Panc1 (cell line): ENCODE data around the gene MAP4K4. TPM values are rescaled to one million over a fixed set of nuclear protein-coding genes. Genes with fewer than 3 reads are reported as not detected.
A peak's percentile ranks its signal among the peaks of the same experiment; 100 is the strongest.

Source experiments
- ATAC-seq: fragments of 200-7000 bp; cut with Tn5 transposase; 2 replicates; pipeline ENCODE4 v1.9.1; 2020; ENCODE audit warnings: mild to moderate bottlenecking, moderate library complexity
- BruUV-seq: library from RNA; stranded (reverse); fragments of 400-500 nt; replicated peaks from 2 replicates; lab custom pipeline; 2021; lab: Mats Ljungman, UMichigan
- CTCF ChIA-PET: fragments of 300-600 bp; sonication (Branson Sonifier 250); formaldehyde crosslinking; loops from one replicate; lab custom pipeline; 2022; ENCODE audit warnings: antibody characterized with exemption; lab: Charles Lee
- POLR2A ChIA-PET: fragments of 300-600 bp; sonication (Branson Sonifier 250); formaldehyde crosslinking; loops from one replicate; lab custom pipeline; 2022; ENCODE audit warnings: antibody characterized with exemption; lab: Charles Lee
- DNase-seq: peaks from one replicate; pipeline ENCODE4 v3.0.0-alpha.2; 2010; ENCODE audit warnings: low read depth, low spot score
- H3K27ac ChIP-seq: 2 replicates; pipeline ENCODE4 v1.5.1; 2011; ENCODE audit warnings: mild to moderate bottlenecking, low read length, inconsistent platforms
- H3K27me3 ChIP-seq: fragments of 200-500 bp; sonication (Bioruptor generic); 2 replicates; pipeline ENCODE4 v1.6.0; 2014; ENCODE audit warnings: low read length, inconsistent platforms; ENCODE audit not compliant: control insufficient read depth, insufficient read depth
- H3K36me3 ChIP-seq: fragments of 200-500 bp; sonication (Bioruptor generic); 2 replicates; pipeline ENCODE4 v1.5.1; 2014; ENCODE audit warnings: inconsistent platforms, mild to moderate bottlenecking, low read length, moderate library complexity; ENCODE audit not compliant: control insufficient read depth, insufficient read depth
- H3K4me1 ChIP-seq: 2 replicates; pipeline ENCODE4 v1.5.1; 2011; ENCODE audit warnings: inconsistent platforms, mild to moderate bottlenecking, low read length, moderate library complexity; ENCODE audit not compliant: control insufficient read depth, insufficient read depth
- H3K4me3 ChIP-seq, 2 experiments: 2 replicates each; pipeline ENCODE4 v1.5.1; 2011 to 2012; ENCODE audit warnings: low read depth in 2 of 2, low read length in 2 of 2, mild to moderate bottlenecking in 2 of 2, inconsistent platforms in 1 of 2, moderate library complexity in 1 of 2
- H3K9me3 ChIP-seq: fragments of 200-500 bp; sonication (Bioruptor generic); 2 replicates; pipeline ENCODE4 v1.5.1; 2014; ENCODE audit warnings: low read depth, mild to moderate bottlenecking, inconsistent platforms, low read length, moderate library complexity; ENCODE audit not compliant: control insufficient read depth, insufficient read depth
- CTCF ChIP-seq: fragments of 450-650 bp; IDR thresholded peaks from 2 replicates; pipeline ENCODE4 v1.5.1; 2017; ENCODE audit warnings: mild to moderate bottlenecking
- POLR2AphosphoS5 ChIP-seq: IDR thresholded peaks from 2 replicates; pipeline ENCODE4 v1.6.1; 2012; ENCODE audit warnings: mild to moderate bottlenecking, low read depth, low read length, moderate library complexity
- REST ChIP-seq, 2 experiments: IDR thresholded peaks; 2 replicates each; pipeline ENCODE4 v1.6.1; 2011 to 2012; ENCODE audit warnings: low read depth in 2 of 2, control low read depth in 1 of 2, low read length in 1 of 2, mild to moderate bottlenecking in 1 of 2, moderate library complexity in 1 of 2; ENCODE audit not compliant: insufficient read depth in 1 of 2
- SIN3A ChIP-seq: IDR thresholded peaks from 2 replicates; pipeline ENCODE4 v1.6.1; 2012; ENCODE audit warnings: low read depth, mild to moderate bottlenecking, low read length, moderate library complexity, borderline replicate concordance; ENCODE audit not compliant: insufficient read depth
- TCF7L2 ChIP-seq: IDR thresholded peaks from 2 replicates; pipeline ENCODE4 v1.6.1; 2011; ENCODE audit warnings: mild to moderate bottlenecking, low read depth, low read length, inconsistent platforms
- in situ Hi-C: cut with HindIII; loops from 2 replicates; pipeline ENCODE4 v1.10.0; 2016; ENCODE audit warnings: low sequenced_read_pairs, low pct_unique_long_range_greater_than_20kb
- intact Hi-C: fragments of 100-400 bp; cut with micrococcal nuclease; formaldehyde crosslinking; loops from one replicate; pipeline ENCODE4 v1.10.0; 2022; ENCODE audit not compliant: unreplicated experiment
- total RNA-seq: library from RNA; stranded (reverse); gene quantifications from one replicate; pipeline ENCODE4 v1.2.1, GENCODE V29; 2021; ENCODE audit not compliant: unreplicated experiment

MAP4K4 gene
- total RNA-seq, 1 experiment from 2014 or later, result 68.5 TPM

GRCh38 chr2:101750688-101751087, 53.2 kb downstream of the MAP4K4 start:
- intact Hi-C loops (no loop called here), in situ Hi-C loops (loop anchor here (5.0 kb wide), 1 partner anchor 33 kb away; no protein-coding TSS in a partner anchor)
- TF ChIP-seq POLR2AphosphoS5, result no peak
- no peak for TF ChIP-seq TCF7L2
- no peak for TF ChIP-seq REST (IDR thresholded peaks at IDR 0.05; ENCODE audit: insufficient read depth in 1 of 2, low read depth in 2 of 2, low read length in 1 of 2)
- TF ChIP-seq CTCF, result no peak
- no peak for TF ChIP-seq SIN3A
- ATAC-seq (no peak), DNase-seq (no peak)
- ChIA-PET POLR2A (no interaction called here), CTCF (no interaction called here)
- no peaks in the 10 kb centered on the region for H3K36me3 ChIP-seq
- BruUV-seq, result no TSS peak
- no peaks in the 10 kb centered on the region for H3K27me3 ChIP-seq
- peak overlapping the region; percentile 72 for H3K27ac ChIP-seq
- no peaks in the 10 kb centered on the region for H3K9me3 ChIP-seq
- H3K4me3 ChIP-seq, result no peak overlapping the region
- peaks cover 49% of the 10 kb centered on the region for H3K4me1 ChIP-seq

- ATAC-seq, result peak; percentile 44
- Histone ChIP-seq H3K36me3 (no peaks in the 10 kb centered on the region), H3K9me3 (no peaks in the 10 kb centered on the region), H3K4me3 (0 out of 4 replicates have a peak overlapping the region, but pooled peaks of 1 of the 2 experiments have one; percentile 4), H3K4me1 (peaks cover 51% of the 10 kb centered on the region), H3K27me3 (no peaks in the 10 kb centered on the region), H3K27ac (peak overlapping the region; percentile 72)
- in situ Hi-C loops, result loop anchor here (5.0 kb wide), 1 partner anchor 34 kb away; no protein-coding TSS in a partner anchor
- intact Hi-C loops, result no loop called here
- CTCF ChIA-PET, result no interaction called here
- no TSS peak for BruUV-seq
- POLR2A ChIA-PET, result no interaction called here
- TF ChIP-seq SIN3A, result no peak
- TF ChIP-seq TCF7L2, result no peak
- no peak for TF ChIP-seq POLR2AphosphoS5
- TF ChIP-seq REST (IDR thresholded peaks at IDR 0.05; ENCODE audit: insufficient read depth in 1 of 2, low read depth in 2 of 2, low read length in 1 of 2), result no peak
- no peak for TF ChIP-seq CTCF
- no peak for DNase-seq
Observed at GRCh38 chr2:101751276-101751815, 53.8 kb downstream of the MAP4K4 start.
